ENCODE data around the gene LIN37.

DNA sequence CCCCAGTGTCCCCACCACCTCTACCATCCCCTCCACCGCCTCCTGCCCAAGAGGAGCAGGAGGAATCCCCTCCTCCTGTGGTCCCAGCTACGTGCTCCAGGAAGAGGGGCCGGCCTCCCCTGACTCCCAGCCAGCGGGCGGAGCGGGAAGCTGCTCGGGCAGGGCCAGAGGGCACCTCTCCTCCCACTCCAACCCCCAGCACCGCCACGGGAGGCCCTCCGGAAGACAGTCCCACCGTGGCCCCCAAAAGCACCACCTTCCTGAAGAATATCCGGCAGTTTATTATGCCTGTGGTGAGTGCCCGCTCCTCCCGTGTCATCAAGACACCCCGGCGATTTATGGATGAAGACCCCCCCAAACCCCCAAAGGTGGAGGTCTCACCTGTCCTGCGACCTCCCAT lies 27.7 kb upstream of the LIN37 start:
- TF ChIP-seq CTCF (IDR thresholded peaks at IDR 0.05) (no peak), POLR2AphosphoS5 (IDR thresholded peaks at IDR 0.05) (no peak), POLR2A (IDR thresholded peaks at IDR 0.05; ENCODE audit: low read depth) (no peak)

Measured in esophagus muscularis mucosa (tissue), 3 donors.